Measurements from ENCODE around the gene MSRB1.

Gene MSRB1, protein sequence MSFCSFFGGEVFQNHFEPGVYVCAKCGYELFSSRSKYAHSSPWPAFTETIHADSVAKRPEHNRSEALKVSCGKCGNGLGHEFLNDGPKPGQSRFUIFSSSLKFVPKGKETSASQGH

DNA sequence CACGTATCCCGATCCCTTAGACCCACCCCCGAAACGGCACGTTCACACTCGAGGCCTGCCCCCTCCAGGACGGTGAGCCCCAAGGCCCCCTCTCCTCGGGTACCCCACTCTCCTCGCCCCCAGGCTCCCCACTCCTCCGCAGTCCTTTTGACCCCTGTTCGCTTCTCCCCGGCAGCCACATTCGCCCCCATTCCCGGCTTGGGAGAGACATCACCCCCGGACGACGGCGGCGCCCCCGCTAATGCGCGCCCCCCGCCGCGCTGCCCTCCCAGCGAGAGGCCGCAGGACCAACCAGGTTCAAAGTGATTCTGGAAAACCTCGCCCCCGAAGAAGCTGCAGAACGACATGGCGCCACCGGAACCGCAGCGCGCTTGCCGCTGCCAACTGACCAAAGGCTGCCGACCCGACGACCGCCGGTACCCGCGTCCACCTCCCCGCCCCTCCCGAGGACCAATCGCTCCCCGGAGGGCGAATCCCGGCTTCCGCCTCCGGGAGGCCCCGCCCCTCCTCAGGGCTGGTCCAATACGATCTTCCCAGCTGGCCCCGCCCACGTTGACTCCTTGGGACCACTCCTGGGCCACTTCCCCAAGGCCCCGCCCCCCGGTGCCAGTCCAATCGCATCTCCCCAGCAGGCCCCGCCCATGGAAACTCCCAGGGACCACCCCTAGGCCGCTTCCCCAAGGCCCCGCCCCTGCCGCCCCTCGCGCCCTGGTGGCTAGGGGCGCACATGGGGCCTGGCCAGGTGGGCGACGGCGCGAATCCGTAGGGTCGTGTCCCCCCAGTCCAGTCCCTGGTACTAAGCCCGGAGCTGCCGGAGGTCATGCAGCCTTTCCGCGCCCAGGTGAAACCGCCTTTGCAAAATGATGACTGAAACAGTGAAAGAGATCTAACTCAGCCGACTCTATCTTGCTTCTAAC is at the start of gene MSRB1:
TSS of gene MSRB1 (minus strand) at position 390 of the 917 bp plus-strand sequence. CDS start at position 347, 43 bp downstream.
- TF ChIP-seq, protein P1, sequence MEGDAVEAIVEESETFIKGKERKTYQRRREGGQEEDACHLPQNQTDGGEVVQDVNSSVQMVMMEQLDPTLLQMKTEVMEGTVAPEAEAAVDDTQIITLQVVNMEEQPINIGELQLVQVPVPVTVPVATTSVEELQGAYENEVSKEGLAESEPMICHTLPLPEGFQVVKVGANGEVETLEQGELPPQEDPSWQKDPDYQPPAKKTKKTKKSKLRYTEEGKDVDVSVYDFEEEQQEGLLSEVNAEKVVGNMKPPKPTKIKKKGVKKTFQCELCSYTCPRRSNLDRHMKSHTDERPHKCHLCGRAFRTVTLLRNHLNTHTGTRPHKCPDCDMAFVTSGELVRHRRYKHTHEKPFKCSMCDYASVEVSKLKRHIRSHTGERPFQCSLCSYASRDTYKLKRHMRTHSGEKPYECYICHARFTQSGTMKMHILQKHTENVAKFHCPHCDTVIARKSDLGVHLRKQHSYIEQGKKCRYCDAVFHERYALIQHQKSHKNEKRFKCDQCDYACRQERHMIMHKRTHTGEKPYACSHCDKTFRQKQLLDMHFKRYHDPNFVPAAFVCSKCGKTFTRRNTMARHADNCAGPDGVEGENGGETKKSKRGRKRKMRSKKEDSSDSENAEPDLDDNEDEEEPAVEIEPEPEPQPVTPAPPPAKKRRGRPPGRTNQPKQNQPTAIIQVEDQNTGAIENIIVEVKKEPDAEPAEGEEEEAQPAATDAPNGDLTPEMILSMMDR (IDR thresholded peaks at IDR 0.05) = no peak
- peak; percentile 99 for DNase-seq (ENCODE audit: low spot score)
- Histone ChIP-seq H3K27ac (peak within 1 kb of the TSS; percentile 75 to 88), H3K4me3 (peak within 1 kb of the TSS; percentile 91)

DNA sequence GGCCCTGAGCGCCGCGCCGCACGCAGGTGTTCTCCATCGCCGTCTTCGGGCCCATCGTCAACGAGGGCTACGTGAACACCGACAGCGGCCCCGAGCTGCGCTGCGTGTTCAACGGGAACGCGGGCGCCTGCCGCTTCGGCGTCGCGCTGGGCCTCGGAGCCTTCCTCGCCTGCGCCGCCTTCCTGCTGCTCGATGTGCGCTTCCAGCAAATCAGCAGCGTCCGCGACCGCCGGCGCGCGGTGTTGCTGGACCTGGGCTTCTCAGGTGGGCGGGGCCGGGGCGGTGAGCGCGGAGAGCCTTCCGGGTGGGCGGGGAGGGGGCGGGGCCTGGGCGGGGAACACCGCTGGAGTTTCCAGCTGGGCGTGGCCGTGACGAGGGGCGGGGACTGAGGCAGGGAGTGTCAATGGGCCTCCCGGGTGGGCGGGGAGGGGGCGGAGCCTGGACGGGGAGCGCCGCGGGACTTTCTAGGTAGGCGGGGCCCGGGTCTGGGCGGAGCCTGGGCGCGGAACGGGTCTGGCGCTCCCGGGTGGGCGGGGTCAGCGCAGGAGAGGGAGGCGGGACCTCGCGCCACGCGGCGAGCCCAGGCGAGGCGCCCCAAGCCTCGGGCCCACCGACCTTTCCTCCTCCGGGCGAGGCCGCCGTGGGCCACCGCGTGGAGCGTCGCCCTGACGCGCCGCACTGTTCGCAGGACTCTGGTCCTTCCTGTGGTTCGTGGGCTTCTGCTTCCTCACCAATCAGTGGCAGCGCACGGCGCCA is 49.1 kb upstream of the MSRB1 start:
- Histone ChIP-seq H3K27ac (peak overlapping the region in 1 of 2 donors; percentile 19), H3K4me3 (peak overlapping the region; percentile 64)
- TF ChIP-seq, protein P1 (IDR thresholded peaks at IDR 0.05) = no peak
- DNase-seq (ENCODE audit: low spot score) = peak; percentile 92

DNA sequence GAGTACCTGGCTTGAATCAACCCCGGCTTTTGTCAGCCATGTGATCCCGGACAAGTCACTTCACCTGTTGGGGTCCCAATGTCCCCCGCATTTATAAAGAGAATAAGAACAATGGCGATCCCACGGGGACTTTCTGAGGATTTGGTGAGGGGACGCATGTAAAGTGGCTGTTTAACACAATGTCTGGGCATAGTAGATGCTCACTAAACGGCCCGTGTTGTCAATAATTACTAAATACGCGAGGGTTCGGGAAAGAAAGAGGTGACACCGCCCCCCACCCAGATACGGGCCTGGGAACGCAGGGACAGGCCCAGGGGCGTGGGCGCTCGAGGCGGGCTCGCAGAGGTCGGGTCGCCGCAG is 48.6 kb upstream of the MSRB1 start:
- TF ChIP-seq, protein P1 (IDR thresholded peaks at IDR 0.05) = no peak
- no peak for DNase-seq (ENCODE audit: low spot score)
- Histone ChIP-seq H3K4me3 (peak overlapping the region; percentile 64), H3K27ac (peak overlapping the region in 1 of 2 donors; percentile 19)

DNA sequence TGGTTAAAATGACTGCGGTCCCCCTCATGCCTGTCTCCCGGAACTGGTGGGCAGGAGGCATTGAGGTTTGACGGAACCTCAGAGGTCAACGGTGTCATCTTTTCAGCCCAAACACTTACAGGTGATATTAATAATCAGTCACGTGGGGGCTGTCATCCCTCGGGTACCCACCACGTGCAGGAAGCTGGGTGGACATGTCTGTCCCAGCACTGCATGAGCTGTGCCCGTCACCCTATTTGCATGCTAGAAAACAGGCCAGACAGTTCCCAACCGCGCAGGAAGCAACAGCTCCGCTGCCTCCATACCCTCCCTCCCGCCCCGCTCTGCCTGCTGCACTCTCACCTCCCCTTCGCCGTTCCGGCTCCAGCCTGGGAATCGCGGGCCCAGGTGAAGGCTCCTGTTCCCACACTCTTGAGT is 48.1 kb upstream of the MSRB1 start:
- no peak for DNase-seq (ENCODE audit: low spot score)
- TF ChIP-seq, protein P1 (IDR thresholded peaks at IDR 0.05) = no peak
- peak overlapping the region; percentile 64 for H3K4me3 ChIP-seq
- no peak overlapping the region for H3K27ac ChIP-seq

DNA sequence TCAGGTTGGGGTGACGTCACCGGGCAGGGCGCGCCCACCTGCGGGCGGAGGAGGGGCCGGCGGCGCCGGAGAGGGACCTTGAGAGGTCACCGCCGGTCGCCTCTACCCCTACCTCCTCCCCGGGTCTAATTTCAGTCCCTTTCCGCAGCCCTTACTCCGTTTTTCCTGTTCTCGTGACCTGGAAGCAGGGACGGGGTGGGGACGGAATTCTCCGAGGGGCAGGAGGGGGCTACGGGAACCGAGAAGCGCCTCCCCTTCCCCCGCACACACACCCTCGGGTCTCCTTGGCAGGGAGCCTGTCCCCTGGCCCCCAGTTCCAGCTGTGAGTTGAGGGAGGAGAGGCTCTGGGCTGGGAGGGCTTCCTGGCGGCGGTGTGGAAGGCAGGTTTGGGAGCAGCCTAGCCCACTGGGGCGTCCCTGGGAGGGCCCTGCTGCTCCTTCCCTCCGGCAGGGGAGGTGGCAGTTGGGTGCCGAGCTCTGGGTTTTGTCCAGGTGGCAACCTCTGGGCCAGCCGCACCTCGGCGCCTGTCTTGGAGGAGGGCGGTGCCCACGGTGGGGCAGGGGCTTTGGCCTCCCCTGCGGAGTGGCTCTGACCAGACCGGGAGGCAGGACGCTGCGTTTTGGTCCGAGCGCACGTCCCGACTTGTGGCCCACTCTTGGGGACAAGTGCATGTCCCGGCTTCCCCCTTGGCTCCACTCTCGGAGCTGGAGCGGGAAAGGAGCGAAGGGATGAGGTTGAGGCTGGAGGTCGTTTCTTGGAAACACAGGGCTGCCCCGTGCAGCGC is 47.5 kb upstream of the MSRB1 start:
- no peak for DNase-seq (ENCODE audit: low spot score)
- peak overlapping the region; percentile 58 for H3K4me3 ChIP-seq
- TF ChIP-seq, protein P1 (IDR thresholded peaks at IDR 0.05) = no peak
- H3K27ac ChIP-seq = no peak overlapping the region

DNA sequence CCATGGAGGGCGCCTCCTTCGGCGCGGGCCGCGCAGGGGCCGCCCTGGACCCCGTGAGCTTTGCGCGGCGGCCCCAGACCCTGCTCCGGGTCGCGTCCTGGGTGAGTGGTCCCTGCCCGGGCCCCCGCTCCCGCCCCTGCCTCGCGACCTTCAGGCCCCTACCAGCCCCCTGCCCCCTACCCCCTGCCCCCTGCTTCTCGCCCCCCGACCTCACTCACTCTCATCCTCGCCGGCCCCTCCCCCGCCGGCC is 47.0 kb upstream of the MSRB1 start:
- H3K4me3 ChIP-seq = peak overlapping the region; percentile 58
- no peak overlapping the region for H3K27ac ChIP-seq
- TF ChIP-seq, protein P1 (IDR thresholded peaks at IDR 0.05) = no peak
- DNase-seq (ENCODE audit: low spot score) = no peak
